ENCODE measurements around the gene WDPCP. TPM values are rescaled to one million over a fixed set of nuclear protein-coding genes. Genes with fewer than 3 reads are reported as not detected.
"Not testable (repeated sequence)": the region's sequence is repeated elsewhere in the genome, so short reads cannot be mapped to it uniquely, and the experiment has no call there.

The WDPCP gene
- total and polyA plus RNA-seq, 9 donors = 4.0 to 29.6 (median 15.6) TPM

DNA sequence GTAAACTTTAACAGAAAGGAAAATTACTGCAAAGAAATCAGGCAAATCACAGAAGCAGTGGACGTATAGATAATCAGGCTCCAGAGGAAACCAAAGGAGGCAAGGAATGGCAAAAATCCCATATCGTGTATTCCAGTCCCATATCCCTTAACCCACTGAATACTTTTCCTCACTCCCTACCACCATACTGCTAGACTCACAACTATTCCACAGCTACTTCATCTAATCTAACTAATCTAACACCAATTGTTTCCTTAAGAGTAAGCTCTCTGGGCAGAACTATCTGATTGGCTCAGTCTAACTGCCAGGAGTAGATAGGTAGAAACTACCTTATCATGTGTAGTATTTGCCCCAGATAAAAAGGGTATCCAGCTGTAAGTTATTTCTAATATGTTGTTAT, 16.3 kb downstream of the WDPCP start:
- Histone ChIP-seq H3K27me3 (no peaks in the 10 kb centered on the region), H3K36me3 (no peaks in the 10 kb centered on the region), H3K27ac (no peak overlapping the region), H3K4me3 (no peak overlapping the region), H3K4me1 (ENCODE audit: insufficient read depth) (no peaks in the 10 kb centered on the region), H3K9me3 (no peaks in the 10 kb centered on the region)
- TF ChIP-seq EP300 (IDR thresholded peaks at IDR 0.05) = no peak
- TF ChIP-seq POLR2A (IDR thresholded peaks at IDR 0.05) = no peak
- TF ChIP-seq, protein P1, sequence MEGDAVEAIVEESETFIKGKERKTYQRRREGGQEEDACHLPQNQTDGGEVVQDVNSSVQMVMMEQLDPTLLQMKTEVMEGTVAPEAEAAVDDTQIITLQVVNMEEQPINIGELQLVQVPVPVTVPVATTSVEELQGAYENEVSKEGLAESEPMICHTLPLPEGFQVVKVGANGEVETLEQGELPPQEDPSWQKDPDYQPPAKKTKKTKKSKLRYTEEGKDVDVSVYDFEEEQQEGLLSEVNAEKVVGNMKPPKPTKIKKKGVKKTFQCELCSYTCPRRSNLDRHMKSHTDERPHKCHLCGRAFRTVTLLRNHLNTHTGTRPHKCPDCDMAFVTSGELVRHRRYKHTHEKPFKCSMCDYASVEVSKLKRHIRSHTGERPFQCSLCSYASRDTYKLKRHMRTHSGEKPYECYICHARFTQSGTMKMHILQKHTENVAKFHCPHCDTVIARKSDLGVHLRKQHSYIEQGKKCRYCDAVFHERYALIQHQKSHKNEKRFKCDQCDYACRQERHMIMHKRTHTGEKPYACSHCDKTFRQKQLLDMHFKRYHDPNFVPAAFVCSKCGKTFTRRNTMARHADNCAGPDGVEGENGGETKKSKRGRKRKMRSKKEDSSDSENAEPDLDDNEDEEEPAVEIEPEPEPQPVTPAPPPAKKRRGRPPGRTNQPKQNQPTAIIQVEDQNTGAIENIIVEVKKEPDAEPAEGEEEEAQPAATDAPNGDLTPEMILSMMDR (IDR thresholded peaks at IDR 0.05) = no peak
- WGBS, 3 donors = 94 to 97% (median 95%) methylated on average over 2 of the region's 2 CpGs
- DNase-seq = no peak
- intact Hi-C loops (cut with DNase I) = no loop called here

DNA sequence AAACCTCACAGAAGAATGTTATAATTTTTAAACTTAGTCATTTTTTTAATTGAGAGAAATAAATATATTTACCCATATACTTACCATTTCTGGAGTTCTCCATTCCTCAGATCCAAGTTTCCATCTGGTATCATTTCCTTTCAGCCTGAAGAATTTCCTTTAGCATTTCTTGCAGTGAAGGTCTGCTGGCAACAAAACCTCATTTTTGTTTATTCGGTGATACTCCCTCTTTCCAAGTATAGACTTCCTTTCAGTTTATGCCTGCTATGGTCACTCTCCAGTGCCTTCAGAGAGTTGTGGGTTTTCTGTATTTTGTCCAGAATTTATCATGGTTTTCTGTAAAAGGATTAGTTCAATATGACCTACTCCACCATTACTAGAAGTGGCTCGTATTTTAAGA, 17.0 kb downstream of the WDPCP start:
- Histone ChIP-seq H3K9me3 (no peaks in the 10 kb centered on the region), H3K4me1 (ENCODE audit: insufficient read depth) (no peaks in the 10 kb centered on the region), H3K27me3 (no peaks in the 10 kb centered on the region), H3K36me3 (no peaks in the 10 kb centered on the region), H3K27ac (no peak overlapping the region), H3K4me3 (no peak overlapping the region)
- intact Hi-C loops (cut with DNase I) = no loop called here
- DNase-seq = no peak
- TF ChIP-seq, protein P1 (IDR thresholded peaks at IDR 0.05) = no peak
- TF ChIP-seq EP300 (IDR thresholded peaks at IDR 0.05) (no peak), POLR2A (IDR thresholded peaks at IDR 0.05) (no peak)
- 48 to 70% (median 58%) methylated on average over 2 of the region's 2 CpGs for WGBS, 3 donors

DNA sequence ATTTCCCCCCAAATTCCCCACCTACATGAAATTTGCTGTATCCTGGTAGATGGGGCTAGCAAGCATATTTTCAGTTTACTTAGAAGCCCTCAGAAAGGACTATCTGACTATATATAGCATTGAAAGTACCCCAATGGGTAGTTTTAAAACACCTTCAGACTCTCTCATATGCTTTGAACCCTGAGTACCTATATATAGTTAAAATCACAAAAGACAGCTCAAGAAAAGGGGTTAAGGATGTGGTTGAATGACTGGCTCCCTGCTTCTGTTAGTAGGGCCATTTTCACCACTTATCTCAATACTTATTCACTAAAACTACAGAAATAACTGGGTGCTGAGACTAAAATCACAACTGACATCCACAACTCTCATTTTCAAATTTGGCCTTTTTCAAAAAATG, 18.5 kb downstream of the WDPCP start:
- no peaks in the 10 kb centered on the region for H3K27me3 ChIP-seq
- H3K27ac ChIP-seq = no peak overlapping the region
- no peaks in the 10 kb centered on the region for H3K36me3 ChIP-seq
- no peak for DNase-seq
- H3K9me3 ChIP-seq = no peaks in the 10 kb centered on the region
- no peaks in the 10 kb centered on the region for H3K4me1 ChIP-seq (ENCODE audit: insufficient read depth)
- TF ChIP-seq EP300 (IDR thresholded peaks at IDR 0.05) = no peak
- TF ChIP-seq POLR2A (IDR thresholded peaks at IDR 0.05) = no peak
- TF ChIP-seq, protein P1 (IDR thresholded peaks at IDR 0.05) = no peak
- intact Hi-C loops (cut with DNase I) = no loop called here
- no peak overlapping the region for H3K4me3 ChIP-seq

DNA sequence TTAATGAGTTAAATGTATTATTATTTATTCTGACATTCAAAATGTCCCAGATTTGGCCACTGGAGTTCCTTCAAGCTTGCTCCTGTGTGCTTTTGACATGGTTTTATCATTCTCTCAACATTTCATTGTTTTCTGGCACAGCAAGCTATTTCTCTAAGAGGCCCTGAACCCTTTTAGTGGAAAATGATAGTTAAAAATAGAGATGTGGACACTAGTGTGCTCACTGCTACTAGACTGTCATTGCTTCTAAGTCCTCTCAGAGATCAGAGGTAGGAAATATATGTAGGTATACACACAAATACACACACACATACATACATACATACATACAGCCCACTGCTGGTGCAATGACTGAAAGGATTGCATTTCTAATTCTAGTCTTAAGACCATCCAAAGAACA, 25.5 kb downstream of the WDPCP start:
- no peaks in the 10 kb centered on the region for H3K9me3 ChIP-seq

DNA sequence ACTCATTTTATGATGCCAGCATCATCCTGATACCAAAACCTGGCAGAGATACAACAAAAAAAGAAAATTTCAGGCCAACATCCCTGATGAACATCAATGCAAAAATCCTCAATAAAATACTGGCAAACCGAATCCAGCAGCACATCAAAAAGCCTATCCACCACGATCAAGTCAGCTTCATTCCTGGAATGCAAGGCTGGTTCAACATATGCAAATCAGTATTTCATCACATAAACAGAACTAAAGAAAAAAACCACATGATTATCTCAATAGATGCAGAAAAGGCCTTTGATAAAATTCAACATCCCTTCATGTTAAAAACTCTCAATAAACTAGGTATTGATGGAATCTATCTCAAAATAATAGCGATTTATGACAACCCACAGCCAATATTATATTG, 29.4 kb downstream of the WDPCP start:
- H3K27ac ChIP-seq; intact Hi-C loops (cut with DNase I); DNase-seq; H3K27me3 ChIP-seq; H3K36me3 ChIP-seq; H3K4me1 ChIP-seq (ENCODE audit: insufficient read depth); H3K4me3 ChIP-seq; H3K9me3 ChIP-seq: not testable (repeated sequence)
- whole genome bisulfite sequencing, 3 donors = 58 to 62% (median 59%) methylated on average over 3 of the region's 3 CpGs

More for the DNA sequence above, 25.5 kb downstream of the WDPCP start:
- no peaks in the 10 kb centered on the region for H3K27me3 ChIP-seq
- no peak overlapping the region for H3K4me3 ChIP-seq
- H3K36me3 ChIP-seq = no peaks in the 10 kb centered on the region
- TF ChIP-seq EP300 (IDR thresholded peaks at IDR 0.05) (no peak), POLR2A (IDR thresholded peaks at IDR 0.05) (no peak)
- TF ChIP-seq, protein P1 (IDR thresholded peaks at IDR 0.05) = no peak
- no peak overlapping the region for H3K27ac ChIP-seq
- H3K4me1 ChIP-seq (ENCODE audit: insufficient read depth) = no peaks in the 10 kb centered on the region
- intact Hi-C loops (cut with DNase I) = no loop called here
- DNase-seq = no peak

DNA sequence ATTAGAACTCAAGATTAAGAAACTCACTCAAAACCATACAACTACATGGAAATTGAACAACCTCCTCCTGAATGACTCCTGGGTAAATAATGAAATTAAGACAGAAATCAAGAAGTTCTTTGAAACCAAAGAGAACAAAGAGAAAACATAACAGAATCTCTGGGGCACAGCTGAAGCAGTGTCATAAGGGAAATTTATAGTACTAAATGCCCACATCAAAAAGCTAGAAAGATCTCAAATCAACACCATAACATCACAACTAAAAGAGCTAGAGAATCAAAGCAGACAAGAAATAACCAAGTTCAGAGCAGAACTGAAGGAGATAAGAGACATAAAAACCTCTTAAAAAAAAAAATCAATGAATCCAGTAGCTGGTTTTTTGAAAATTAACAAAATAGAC, 30.5 kb downstream of the WDPCP start:
- H3K36me3 ChIP-seq; H3K27me3 ChIP-seq; H3K27ac ChIP-seq; H3K4me1 ChIP-seq (ENCODE audit: insufficient read depth); intact Hi-C loops (cut with DNase I); DNase-seq; H3K4me3 ChIP-seq; H3K9me3 ChIP-seq: not testable (repeated sequence)

All from ovary (tissue), 9 donors.